Inferior parietal cortex (tissue), 1 donor: ENCODE measurements around the gene SNX25.
A peak's percentile ranks its signal among the peaks of the same experiment; 100 is the strongest.
"Not testable (repeated sequence)": the region's sequence is repeated elsewhere in the genome, so short reads cannot be mapped to it uniquely, and the experiment has no call there.

Experiments
- DNase-seq: peaks from one replicate; pipeline ENCODE4 v3.0.0-alpha.2; 2016; ENCODE audit errors: extremely low spot score

SNX25 gene

DNA sequence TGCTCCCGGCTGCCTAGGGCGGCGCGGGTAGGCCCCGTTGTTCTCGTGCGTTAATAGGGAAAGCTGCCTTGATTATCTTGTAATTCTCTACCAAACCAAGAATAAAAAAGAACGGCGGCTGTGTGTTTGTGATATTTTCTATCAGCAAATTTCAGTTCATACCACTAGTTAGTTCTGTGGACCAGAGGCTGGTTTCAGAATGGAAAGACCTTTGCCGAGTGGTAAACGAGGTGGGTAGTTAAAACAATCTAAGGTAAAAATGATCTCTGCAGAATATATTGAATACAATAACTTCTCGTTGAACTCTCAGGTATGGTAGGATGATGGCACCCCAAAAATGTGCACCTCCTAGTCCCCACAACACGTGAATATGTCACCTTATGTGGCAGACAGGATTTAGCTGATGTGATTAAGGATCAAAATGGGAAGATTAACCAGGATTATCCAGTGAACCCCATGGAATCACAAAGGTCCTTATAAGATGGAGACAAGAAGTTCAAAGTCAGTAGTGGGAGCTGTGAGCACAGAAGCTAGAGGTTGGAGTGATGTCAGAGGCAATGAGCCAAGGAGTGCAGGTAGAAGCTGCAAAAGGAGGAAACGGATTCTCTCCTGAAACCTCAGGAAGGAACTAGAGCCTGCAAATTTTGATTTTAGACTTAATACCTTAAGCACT is 5.0 kb upstream of the SNX25 start:
- DNase-seq, result no peak

DNA sequence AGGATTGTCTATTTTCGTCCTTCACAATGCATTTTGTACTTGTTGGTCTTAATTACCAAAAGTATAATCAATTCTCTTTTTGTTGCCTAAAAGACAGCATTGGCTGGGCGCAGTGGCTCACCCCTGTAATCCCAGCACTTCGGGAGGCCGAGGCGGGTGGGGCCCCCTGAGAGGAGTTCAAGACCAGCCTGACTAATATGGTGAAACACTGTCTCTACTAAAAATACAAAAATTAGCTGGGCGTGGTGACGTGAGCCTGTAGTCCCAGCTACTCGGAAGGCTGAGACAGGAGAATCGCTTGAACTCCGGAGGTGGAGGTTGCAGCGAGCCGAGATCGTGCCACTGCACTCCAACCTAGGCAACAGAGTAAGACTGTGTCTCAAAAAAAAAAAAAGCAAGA is 4.3 kb upstream of the SNX25 start:
- not testable (repeated sequence) for DNase-seq

DNA sequence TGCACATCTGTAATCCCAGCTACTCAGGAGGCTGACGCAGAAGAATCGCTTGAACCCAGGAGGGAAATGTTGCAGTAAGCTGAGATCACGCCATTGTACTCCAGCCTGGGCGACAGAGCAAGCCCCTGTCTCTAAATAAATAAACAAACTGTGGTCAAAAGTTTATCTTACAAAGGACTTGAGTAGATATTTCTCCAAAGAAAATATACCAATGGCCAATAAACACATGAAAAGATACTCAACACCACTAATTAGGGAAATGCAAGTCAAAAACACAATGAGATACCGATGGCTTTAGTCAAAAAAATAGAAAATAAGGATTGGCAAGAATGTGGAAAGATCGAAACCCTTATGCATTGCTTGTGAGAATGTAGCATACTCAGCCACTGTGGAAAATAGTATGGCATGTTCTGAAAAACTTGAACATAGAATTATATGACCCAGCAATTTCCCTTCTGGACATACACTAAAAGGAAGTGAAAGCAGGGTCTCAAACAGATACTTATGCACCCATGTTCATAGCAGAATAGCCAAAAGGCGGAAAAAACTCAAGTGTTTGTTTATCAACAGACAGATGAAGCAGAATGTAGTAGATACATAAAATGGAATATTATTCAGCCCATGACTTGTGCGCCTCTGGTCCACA is 3.6 kb upstream of the SNX25 start:
- no peak for DNase-seq

DNA sequence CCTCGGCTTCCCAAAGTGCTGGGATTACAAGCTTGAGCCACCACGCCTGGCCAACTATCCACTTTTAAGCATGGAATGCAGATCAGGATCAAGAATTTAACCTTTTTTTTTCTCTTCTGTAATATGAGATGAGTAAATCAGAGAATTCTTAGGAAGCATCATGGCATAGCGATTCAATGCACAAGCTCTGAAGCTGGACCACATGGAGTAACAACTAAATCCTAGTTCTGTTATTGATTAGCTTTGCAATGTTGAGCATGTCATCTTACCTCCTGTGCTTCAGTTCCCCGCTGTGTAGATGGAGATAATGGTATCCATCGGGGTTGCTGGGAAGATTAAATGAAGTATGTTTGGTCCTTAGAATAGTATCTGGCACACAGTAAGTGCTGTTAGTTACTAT is 1.9 kb upstream of the SNX25 start:
- no peak for DNase-seq

DNA sequence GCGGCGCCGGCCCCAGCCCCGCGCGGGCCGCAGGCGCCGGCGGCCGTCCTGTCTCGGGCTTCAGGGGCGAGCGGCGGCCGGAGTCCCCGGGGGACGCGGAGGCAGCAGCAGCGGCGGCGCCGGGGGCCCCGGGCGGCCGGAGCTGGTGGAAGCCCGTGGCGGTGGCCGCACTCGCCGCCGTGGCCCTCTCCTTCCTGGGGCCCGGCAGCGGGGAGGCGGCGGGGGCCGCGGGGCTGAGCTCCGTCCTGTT is 379 bp downstream of the SNX25 start:
- DNase-seq, result not testable (repeated sequence)

DNA sequence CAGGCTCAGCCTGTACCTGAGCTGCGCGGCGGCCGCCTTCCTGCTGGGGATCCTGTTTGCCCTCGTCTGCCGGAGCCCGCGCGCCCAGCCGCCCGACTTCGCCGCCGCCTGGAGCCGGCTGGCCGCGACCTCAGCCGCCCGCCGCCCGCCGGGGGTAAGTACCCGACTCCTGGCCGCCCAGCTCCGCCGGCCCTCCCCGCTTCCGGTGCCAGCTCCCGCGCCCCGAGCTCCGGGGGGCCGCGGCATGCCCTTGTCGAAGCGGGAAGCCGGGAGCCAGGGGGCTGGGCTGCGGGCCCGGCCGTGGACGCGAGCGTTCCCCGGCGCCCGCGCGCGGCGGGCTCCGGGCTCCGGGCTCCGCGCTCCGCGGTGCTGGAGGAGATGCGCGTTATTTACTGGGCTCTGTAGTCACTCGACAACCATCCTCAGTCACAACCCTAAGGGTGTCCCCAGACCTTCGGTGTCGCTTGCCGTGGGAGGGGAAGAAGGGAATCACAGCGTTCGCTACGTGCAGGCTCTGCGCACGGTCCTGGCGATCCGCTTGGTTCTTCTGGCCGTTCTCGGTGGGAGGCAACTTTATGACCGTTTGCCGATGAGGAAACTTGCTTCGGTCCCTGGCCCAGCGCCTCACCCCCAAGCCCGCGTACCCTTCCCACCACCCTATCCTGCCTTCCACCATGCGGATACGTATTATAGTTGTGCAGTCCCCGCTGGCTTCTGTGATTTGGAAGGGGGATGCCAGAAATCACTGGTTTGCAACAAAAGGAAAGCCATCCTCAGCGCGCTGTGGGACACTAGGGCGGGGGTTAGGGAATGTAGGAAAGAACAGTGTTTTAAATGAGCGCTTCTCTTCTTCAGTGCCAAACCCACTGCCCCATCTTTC is 944 bp downstream of the SNX25 start:
- peak; percentile 34 for DNase-seq

DNA sequence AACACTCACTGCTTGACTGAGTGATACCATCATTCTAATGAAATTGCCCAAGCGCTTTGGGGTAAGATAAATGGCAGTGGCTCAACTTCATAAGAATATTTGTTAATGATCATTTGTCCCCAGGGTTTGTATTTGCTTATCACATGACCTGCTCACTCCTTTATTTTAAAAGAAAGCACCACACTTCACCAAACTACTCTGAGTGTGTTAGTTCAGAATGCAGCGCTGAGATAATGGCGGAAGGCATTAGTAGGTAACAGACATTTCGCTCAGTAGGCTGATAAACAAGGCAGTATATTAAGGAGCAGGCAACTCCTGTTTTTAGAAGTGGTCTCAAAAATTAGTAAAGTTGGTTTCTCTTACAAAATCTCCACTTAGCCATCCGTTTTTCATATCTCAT is 1.6 kb downstream of the SNX25 start:
- DNase-seq, result no peak

DNA sequence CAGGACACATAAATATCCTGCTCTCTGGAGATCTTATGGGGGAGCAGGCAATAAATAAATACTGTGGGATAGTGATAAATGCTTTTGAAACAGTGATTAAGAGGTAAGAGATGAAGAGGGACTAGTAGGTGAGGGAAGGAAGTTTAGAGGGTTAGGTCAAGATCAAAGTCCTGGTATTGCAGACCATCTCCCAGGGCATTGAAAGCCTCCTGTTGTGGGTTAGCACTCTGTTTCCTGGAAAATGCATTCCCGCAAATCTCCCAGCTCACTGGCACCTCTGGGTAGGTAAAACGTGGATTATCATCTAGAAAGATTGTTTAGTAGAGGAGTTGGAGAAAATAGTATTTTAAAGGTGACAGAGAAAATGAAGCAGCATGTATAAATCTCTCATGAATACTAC is 2.2 kb downstream of the SNX25 start:
- no peak for DNase-seq

DNA sequence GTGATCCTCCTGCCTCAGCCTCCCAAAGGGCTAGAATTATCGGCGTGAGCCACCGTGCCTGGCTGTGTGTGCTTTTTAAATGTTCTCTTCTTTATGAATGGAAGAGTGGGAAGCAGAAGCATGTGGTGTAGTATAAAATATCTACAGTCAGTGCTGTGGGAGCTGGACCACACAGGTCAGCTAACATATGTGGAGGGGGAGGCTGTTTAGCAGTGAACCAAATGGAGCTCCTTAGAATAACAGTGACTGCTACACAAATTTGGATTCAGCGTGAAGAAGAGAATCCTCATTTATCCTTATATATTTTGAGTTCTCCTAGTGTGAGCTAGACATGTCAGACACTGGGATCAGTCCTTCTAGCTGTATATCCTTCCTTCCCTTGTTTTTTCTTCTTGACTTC is 3.2 kb downstream of the SNX25 start:
- no peak for DNase-seq

DNA sequence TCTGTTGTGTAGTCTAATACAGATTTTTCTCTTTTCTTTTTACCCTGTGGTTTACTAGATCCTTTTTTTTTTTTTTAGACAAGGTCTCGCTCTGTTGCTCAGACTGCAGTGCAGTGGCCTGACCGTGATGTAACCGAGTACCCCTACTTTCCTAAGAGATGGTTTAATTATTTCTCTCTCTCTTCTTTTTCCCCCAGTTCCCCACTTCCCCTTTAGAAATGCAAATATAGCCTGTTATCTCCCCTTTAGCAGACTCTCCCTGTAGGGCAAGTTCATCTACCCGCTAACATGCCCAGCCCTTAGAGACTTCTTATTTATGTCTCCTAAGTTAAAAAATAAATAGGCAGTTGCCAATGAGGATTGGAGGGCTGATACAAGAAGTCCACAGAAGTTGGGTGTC is 4.5 kb downstream of the SNX25 start:
- DNase-seq, result no peak

DNA sequence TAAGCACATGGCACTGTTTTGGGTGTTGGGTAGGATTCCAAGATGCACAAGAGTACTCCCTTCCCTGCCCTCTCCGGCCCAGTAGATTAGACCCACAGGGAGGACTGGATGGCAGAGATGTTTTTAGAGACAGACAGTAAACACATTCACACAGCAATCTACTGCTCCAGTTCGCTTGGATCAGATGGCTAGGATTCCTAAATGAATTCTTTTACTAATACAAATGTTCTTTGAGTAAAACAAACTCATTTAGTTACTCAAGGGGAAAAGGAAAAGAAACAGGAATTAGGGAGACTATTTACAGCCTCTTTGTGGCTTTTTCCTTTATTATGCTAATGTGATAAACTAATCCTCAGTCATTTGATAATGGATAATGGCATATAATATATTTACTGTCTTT is 5.9 kb downstream of the SNX25 start:
- no peak for DNase-seq

DNA sequence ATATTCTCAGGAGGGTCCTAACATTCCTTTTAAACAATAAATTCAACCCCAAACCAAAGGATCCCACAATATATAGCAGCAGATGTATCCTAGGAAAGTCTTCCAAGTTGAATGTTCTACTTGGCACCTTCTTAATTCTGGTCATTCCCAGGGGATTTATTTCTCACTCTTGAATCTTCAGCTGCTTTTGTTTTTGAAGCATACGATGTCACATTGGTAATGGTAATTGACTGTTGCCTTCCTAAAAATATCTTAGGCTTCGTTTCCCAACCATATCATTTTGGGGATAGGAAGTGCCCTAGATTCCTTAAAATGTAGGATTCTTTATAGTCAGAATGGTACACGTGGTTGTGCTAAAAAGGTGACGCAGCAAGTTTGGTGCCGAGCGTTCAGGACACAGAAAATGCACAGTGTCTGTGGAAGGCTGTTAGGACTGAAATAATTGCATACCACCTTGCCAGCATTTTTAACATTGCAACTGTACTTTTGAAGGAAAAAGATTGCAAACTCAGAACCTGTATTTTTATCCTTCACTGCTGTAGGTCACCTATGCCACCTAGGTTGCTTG is 8.1 kb downstream of the SNX25 start:
- peak; percentile 24 for DNase-seq

DNA sequence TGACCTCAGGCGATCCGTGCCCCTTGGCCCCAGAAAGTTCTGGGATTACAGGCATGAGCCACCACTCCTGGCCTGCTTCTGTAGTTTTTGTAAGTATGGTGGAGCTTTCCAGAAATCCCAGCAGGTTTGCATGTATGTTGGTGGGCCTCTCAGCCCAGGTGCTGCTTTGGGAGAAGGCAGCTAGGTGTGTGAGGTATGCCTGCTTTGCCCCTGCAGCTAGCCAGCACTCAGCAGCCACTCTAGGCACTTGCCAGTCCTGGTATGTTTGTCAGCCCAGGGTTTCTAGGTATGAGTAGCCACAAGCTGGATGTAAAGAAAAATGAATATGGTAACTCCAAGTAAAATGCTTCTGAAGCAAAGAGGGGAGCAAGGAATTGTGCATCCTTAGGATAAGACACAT is 8.9 kb downstream of the SNX25 start:
- DNase-seq, result no peak

DNA sequence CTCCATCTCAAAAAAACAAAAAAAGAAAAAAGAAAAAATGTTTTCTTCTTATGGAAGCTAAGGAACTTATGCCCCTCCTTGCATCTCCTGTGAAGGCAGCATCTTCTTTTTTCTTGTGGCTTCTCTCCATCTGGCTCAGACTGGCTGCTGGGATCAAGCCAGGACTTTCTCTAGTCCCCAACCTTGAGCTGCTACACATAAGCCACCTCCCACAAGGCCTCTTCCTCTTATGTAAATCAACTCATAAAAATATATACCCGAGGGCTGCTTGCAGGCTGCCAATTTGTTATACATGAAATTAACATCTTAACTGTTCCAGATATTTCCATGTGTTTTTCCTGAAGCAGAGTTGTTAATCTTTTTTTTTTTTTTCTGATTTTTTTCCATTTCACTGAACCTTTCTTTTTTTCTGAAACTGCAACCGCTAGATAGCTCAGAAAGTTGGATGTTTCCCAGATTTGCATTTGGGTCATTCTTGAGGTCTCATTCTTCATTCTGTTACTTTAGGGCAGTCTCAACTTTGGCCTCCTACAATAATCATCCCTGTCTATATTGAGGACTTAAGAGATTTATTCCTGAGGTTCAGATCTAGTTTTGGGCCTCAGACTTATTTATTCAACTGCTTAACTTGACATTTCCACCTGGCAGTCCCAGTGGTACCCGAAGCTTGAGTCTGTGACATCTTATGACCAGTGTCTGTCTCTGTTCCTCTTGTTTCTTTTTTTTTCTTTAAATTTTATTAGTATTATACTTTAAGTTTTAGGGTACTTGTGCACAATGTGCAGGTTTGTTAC is 10.3 kb downstream of the SNX25 start:
- DNase-seq, result peak; percentile 55

DNA sequence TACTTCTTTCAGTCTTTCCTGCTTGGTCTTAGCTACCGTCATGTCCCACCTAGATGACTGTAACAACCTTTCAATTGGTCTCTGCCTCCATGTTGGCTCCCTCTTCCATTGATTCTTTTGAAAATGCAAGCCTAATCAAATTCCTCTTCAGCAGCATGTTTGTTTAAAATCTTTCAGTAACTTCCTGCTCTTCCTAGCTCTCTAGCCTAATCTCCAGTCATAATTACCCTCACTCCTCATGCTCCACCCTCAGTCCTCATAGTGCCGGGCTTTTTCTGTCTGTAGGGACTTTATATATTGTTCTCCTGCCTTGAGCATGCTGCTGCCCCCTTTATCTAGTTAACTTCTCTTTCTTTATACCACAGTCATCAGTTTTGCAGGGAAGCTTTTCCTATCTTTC is 12.1 kb downstream of the SNX25 start:
- no peak for DNase-seq

DNA sequence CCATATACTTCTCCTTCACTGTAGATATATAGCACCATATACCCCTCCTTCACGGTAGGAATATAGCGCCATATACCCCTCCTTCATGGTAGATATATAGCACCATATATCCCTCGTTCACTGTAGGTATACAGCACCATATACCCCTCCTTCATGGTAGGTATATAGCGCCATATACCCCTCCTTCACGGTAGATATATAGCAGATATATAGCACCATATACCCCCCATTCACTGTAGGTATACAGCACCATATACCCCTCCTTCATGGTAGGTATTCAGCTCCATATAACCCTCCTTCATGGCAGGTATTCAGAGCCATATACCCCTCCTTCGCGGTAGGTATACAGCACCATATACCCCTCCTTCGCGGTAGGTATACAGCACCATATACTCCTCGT is 12.5 kb downstream of the SNX25 start:
- DNase-seq, result no peak

DNA sequence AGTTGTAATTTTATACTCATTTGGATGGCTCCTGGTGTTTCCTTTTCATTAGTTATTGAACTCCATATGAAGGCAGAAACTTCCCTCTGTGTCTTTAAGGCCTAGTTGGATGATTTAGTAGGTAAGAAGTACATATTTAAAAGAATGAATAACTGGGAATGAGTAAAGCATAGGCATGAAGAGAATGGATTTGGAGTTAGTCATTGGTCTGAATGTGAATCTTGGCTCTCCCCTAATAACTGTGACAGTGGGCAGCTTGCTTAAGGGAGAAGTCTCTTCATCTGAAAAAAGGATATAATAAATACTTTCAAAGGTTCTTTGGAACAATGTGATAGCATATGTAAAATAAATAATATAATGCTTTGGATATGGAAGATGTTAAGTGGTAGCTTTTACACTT is 13.2 kb downstream of the SNX25 start:
- DNase-seq, result no peak

DNA sequence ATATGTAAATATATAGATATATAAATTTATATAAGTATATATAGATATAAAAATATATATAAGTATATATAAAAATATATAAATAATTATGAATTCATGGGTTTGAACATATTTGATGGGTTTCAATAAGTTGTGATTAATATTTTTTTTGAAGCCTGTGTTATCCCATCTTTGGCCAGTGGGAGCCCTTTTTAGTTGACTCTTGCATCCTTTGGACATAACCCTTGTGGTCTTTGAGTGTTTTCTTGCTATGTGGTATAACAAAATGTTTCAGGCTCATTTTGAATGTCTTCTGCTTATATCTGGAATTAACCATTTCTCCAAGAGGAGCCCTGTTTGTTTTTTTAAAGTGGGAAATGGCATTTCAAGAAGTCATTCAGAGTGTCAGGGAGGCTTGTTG is 15.2 kb downstream of the SNX25 start:
- no peak for DNase-seq

DNA sequence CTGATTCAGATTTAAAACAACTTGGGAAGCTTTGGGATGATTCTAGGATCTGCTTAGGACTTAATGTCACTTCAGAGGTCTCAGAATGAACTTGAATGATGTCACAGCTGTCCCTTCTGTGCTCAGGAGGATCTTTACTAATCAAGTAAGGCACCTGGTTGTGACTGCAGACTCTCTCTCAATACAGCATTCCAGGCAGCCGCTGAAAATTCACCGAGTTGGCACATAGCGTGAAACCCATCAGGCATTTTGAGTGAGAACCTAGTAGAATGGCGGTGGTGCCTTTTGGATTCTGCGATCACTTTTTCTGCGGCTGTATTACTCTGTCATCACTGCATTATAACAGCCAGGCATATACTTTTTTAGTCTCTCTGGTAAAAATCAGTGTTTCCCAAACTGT is 16.5 kb downstream of the SNX25 start:
- DNase-seq, result no peak

DNA sequence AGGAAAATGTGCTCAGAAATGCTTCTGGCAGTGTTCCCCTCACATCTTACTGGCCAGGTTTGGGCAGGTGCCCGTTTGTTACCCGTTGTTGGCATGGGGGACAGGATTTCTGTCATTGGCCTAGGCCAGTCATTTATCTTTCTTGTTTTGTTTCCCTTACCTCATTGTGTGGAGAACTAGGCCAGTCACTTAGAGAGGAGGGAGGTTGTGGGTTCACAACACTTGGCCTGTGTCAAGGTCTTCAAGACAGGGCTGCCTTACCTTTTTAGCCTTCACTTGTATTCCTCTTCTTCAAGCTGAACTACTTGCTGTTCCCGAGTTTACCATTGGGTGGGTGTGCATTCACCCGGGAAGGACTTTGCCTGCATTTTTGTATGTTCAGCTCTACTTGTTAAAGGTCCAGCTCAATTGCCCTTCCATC is 17.7 kb downstream of the SNX25 start:
- no peak for DNase-seq

DNA sequence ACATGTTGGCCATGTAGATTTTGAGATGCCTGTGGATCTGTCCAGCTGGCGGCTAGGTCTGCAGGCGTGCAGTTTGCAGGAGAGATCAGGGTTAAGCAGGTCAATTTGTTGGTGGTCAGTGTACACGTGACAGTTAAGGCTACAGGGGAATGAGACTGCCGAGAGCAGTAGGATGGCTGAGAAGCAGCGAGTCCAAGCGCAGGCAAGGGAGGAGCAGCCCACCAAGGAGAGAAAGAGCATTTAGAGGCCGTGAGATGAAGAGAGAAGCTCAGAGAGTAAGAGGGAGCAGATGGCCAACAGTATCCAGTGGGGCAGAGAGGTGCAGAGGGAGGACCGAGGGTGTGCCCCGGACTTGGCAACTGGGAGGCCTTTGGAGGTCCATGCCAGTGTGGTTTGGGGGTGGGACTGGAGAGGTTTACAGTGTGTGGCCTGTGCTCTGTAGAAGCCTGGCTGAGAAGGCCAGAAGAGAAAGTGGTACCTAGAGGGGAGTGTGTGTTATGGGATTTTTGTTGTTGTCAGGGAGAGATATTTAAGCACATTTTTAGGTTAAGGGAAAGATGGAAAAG is 18.4 kb downstream of the SNX25 start:
- no peak for DNase-seq
